Measurements from ENCODE around the gene TUBB1.

TUBB1 gene

GRCh38 chr20:59063358-59064213, 44.4 kb downstream of the TUBB1 start:
- H3K4me3 ChIP-seq (ENCODE audit: low read depth, low read length): no peak overlapping the region
- no peak for TF ChIP-seq CTCF (IDR thresholded peaks at IDR 0.05; ENCODE audit: borderline replicate concordance, insufficient read depth, low read depth, low read length)

GRCh38 chr20:59064214-59064722, 45.0 kb downstream of the TUBB1 start:
- TF ChIP-seq CTCF (IDR thresholded peaks at IDR 0.05; ENCODE audit: borderline replicate concordance, insufficient read depth, low read depth, low read length): no peak
- H3K4me3 ChIP-seq (ENCODE audit: low read depth, low read length): no peak overlapping the region

- H3K4me3 ChIP-seq (ENCODE audit: low read depth, low read length): no peak overlapping the region
- no peak for TF ChIP-seq CTCF (IDR thresholded peaks at IDR 0.05; ENCODE audit: borderline replicate concordance, insufficient read depth, low read depth, low read length)
These were observed 49.3 kb downstream of the TUBB1 start for GRCh38 chr20:59068534-59068933.

GRCh38 chr20:59069026-59069425, 49.8 kb downstream of the TUBB1 start:
- no peak for TF ChIP-seq CTCF (IDR thresholded peaks at IDR 0.05; ENCODE audit: borderline replicate concordance, insufficient read depth, low read depth, low read length)

GRCh38 chr20:59071216-59071615, 52.0 kb downstream of the TUBB1 start:
- H3K4me3 ChIP-seq (ENCODE audit: low read depth, low read length): no peak overlapping the region
- TF ChIP-seq CTCF (IDR thresholded peaks at IDR 0.05; ENCODE audit: borderline replicate concordance, insufficient read depth, low read depth, low read length): no peak

More at GRCh38 chr20:59069026-59069425, 49.8 kb downstream of the TUBB1 start:
- H3K4me3 ChIP-seq (ENCODE audit: low read depth, low read length): no peak overlapping the region

GRCh38 chr20:59073582-59073981, 54.4 kb downstream of the TUBB1 start:
- TF ChIP-seq CTCF (IDR thresholded peaks at IDR 0.05; ENCODE audit: borderline replicate concordance, insufficient read depth, low read depth, low read length): no peak
- H3K4me3 ChIP-seq (ENCODE audit: low read depth, low read length): no peak overlapping the region

- no peak overlapping the region for H3K4me3 ChIP-seq (ENCODE audit: low read depth, low read length)
- TF ChIP-seq CTCF (IDR thresholded peaks at IDR 0.05; ENCODE audit: borderline replicate concordance, insufficient read depth, low read depth, low read length): no peak
These were observed 55.2 kb downstream of the TUBB1 start for GRCh38 chr20:59074456-59074855.

All from GM12875 (cell line).